CD4-positive, alpha-beta T cell treated with Interleukin-6 for 4 hours (primary cell): ENCODE data around the gene PTPN2.
A peak's percentile ranks its signal among the peaks of the same experiment; 100 is the strongest.
"Not testable (repeated sequence)": the region's sequence is repeated elsewhere in the genome, so short reads cannot be mapped to it uniquely, and the experiment has no call there.

Experiments used
- DNase-seq: peaks from one replicate; pipeline ENCODE4 v3.0.0-alpha.2; 2020; ENCODE audit warnings: mixed read lengths

PTPN2 gene

DNA sequence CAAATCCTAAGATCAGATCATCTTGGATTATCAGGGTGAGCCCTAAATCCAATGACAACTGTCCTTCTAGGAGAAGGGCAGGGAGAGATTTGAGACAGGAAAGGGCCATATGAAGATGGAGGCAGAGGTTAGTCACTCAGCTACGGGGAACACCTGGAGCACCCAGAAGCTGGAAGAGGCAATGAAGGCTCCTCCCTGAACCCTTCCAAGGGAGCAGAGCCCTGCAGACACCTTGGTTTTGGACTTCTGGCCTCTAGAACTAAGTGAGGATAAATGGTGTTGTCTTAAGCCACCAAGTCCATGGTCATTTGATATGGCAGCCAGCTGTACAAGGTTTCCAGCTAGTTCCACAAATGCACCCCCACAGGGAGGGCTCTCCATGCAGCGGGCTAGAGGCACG is 6.9 kb upstream of the PTPN2 start:
- DNase-seq = no peak

DNA sequence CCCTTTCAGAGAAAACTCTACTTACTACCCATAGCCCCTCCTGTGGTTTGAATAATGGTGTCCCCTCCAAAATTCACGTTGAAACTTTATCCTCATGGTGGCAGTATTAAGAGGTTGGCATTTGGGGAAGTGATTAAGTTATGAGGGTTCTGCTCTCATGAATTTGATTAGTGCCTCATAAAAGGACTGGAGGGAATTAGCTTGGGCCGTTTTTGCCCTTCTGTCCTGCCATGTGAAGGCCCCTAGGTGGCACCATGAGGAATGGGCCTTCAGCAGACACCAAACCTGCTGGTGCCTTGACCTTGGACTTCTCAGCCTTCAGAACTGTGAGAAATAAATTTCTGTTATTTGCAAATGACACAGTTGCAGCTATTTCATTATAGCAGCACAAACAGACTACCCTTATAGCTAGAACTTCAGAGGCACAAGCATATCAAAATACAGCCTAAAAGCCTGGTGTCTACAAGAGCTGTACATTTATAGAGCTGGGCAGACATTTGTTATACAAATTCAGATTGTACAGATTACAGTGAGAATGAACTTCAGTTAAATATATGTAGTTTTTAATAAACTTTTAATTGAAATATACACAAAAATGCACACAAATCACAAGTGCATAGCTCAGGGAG is 2.6 kb upstream of the PTPN2 start:
- DNase-seq = peak; percentile 10

DNA sequence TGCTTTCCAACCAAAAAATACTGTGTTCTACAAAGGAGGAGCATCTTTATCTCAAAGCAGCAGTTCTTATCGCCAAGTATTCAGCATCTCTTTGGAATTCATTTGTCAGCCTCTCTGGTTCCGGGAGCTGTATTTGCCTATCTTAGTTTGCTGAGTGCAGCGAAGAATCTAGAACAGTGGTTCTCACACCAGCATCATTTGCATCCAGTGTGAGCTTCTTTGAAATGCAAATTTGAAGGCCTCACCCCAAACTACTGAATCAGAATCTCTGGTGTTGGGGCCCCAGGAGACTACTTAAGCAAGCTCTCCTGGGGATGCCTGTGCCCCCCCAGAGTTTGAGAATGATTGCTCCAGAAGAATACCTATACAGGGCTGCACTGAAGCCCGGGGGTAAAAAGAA is 1.5 kb upstream of the PTPN2 start:
- no peak for DNase-seq

DNA sequence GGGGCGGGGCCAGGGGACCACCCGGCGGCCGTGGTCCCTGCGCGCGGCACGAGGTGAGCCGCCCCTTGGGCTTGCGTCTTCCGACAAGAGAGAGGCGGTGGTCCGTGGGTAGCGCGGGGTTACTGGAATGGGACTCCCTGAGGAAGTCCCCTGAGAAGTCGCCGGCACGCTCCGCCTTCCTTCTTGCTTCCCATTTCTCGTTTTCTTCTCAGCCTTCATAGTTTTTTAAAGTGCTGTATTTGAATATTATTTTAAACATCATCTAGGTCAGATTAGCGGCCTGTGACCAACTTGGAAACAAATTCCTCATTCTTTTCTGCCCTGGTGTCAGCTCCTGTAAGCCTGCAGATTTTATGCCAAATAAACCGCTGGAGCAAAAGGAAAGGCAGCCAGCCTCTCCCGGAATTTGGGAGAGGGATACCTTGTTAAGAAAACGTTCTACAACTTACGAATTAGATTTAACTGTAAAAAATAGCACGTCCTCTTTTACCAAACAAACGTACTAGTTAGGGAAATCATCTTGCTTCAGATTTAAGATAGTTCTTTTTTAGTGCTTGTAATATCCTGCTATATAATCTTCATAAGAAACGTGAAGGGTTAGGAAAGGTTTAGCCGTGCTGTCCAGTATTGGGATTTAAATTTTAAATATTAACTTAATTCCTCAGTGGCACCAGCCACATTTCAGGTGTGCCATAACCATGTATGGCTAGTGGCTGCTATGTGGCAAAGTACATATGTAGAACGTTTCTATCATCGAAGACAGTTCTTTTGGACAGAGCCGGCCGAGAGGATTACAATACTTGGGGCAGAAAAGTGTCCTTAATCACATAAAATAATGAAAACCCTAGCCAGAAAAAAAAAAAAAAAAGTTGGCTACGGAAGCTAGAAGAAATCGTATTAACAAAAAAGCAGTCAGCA is 628 bp upstream of the PTPN2 start:
- no peak for DNase-seq

DNA sequence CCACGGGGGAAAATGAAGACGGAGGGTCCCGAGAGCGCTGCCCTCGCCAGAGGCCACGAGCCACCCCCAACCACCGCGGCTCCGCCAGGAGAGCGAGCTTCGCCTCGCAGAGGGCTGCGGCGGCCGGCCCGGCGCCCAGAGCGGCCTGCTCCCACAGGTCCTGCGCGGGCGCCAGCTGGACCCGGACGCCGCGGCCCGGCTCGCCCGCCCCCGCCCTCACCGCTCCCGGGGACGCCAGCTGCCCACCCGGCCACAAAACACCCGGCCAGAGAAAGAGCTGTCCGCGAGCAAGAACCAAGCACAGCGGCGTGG is 709 bp downstream of the PTPN2 start:
- DNase-seq = no peak

DNA sequence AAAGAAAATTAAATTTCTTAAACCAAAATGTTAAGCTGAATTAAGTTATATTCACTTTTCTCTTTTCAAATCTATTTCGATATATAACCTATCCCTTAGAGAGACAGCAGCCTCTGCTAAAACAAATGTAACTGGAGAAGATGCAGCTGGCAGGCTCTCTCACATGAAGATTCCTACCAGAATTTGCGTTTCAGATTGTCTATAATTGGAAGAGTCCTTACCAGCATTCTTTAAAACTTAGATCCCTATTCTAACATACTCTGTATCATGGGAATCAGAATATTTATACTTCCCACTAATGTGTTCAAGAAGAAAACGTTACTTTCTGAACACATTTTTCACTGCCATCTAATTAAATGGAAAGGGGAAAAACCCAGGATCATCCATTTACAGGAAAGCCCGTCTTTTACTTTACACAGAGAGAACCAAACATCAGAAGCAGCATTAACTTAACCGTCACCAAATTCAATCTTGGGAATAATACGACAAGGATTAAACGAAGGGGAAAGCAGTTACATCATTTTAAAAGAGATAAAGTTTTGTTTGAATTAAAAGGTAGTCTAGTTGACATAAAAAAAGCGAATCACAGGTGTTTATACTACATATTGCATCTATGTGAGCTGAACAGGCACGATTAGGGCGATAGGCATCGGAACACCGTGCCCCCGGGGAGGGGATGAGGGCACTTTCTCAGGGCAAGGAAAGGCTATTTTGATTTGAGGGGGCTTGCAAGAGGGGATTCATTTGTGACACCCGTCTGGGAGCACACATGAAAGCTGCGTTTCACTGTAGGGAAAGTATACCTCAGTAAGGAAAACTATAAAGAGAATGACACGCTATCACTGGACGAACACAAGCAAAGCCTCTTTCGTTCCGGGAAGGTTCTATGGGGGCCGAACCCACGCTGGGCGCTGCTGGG is 1.3 kb downstream of the PTPN2 start:
- peak; percentile 10 for DNase-seq

DNA sequence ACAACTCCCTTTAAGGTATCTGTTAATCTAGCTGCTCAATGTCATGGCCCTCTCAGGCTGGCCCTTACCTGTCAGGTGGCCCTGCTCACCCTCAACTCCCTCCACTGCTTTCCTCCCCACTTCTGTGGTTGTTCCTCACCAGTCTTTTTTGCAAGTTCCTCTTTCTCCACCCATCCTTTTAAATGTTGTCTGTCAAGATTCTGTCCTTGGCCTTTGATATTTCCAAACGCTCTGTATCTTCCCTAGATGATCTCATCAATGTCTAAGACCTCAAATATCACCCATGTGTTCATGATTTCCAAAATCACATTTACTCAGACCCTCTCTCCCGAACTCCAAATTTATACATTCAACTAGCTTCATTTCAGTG is 3.5 kb downstream of the PTPN2 start:
- no peak for DNase-seq

DNA sequence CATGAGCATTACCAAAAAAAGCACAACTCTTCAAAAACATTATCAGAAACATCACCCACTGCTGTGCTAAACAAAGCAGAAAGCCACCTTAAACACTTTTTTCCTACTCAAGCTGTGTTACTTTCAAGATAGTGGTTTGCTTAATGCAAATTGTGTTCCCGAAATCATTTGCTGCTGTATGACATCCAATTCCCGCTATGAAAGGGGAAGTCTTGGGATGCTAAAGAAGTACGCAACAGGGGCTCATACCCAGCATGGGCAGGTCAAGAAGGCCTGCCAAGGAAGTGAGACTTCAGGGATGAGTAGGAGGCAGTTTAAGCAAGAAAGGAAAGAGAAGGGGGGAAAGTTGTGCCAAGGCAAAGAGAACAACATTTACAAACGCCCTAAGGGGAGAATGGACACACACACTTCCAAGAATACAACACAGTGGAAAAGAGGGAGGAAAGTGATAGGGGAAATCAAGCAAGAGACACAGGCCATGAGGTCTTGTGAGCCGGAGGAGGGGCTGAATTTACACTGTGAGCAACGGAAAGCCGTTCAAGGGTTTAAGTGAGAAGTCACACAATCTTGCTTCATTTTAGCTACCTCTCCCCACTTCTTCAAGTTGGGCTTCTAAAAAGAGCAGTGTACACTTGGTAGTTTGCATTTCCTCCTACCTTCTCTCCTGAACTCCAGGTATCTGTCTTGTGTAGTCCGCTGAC is 4.0 kb downstream of the PTPN2 start:
- no peak for DNase-seq

DNA sequence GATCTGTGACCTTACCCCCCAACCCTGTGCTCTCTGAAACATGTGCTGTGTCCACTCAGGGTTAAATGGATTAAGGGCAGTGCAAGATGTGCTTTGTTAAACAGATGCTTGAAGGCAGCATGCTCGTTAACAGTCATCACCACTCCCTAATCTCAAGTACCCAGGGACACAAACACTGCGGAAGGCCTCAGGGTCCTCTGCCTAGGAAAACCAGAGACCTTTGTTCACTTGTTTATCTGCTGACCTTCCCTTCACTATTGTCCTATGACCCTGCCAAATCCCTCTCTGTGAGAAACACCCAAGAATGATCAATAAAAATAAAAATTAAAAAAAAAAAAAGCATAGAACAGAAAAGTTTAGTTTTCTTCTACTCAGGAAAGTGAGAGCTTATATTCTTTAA is 9.0 kb downstream of the PTPN2 start:
- DNase-seq = not testable (repeated sequence)

DNA sequence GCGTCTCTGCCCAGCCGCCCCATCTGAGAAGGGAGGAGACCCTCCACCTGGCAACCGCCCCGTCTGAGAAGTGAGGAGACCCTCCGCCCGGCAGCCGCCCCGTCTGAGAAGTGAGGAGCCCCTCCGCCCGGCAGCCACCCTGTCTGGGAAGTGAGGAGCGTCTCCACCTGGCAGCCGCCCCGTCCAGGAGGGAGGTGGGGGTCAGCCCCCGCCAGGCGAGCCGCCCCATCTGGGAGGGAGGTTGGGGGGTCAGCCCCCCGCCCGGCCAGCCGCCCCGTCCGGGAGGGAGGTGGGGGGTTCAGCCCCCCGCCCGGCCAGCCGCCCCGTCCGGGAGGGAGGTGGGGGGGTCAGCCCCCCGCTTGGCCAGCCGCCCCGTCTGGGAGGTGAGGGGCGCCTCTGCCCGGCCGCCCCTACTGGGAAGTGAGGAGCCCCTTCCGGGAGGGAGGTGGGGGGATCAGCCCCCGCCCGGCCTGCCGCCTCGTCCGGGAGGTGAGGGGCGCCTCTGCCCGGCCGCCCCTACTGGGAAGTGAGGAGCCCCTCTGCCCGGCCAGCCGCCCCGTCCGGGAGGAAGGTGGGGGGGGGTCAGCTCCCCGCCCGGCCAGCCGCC is 10.0 kb downstream of the PTPN2 start:
- DNase-seq = not testable (repeated sequence)

DNA sequence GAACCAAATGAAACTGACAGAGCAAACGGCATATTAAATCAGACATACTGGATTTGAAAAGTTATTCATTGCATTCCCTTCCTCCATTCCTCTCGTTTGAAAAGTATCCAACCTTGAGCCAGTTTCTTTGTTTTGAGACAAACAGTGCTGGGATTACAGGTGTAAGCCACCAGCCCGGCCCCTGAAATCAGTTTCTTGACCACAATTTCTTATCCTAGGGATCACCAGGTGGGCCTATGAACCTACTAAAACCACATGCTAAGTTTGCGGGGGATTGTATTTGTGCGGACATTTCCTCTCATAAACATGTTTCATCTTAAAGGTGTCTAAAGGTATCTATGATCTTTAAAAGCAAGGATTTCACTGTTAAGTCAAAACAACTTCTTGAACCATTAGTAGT is 11.6 kb downstream of the PTPN2 start:
- DNase-seq = no peak

DNA sequence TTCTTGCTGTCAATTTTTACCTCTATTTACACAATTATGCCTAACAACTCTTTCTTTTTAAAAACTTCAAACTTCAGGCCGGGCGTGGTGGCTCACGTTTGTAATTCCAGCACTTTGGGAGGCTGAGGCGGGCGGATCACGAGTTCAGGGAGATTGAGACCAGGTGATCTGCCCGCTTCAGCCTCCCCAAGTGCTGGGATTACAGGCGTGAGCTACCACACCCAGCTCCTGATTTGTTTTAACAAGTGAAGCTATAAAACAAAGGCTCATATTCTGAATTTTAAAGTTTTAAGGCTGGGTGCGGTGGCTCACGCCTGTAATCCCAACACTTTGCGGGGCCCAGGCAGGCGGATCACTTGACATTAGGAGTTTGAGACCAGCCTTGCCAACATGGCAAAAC is 15.5 kb downstream of the PTPN2 start:
- no peak for DNase-seq

DNA sequence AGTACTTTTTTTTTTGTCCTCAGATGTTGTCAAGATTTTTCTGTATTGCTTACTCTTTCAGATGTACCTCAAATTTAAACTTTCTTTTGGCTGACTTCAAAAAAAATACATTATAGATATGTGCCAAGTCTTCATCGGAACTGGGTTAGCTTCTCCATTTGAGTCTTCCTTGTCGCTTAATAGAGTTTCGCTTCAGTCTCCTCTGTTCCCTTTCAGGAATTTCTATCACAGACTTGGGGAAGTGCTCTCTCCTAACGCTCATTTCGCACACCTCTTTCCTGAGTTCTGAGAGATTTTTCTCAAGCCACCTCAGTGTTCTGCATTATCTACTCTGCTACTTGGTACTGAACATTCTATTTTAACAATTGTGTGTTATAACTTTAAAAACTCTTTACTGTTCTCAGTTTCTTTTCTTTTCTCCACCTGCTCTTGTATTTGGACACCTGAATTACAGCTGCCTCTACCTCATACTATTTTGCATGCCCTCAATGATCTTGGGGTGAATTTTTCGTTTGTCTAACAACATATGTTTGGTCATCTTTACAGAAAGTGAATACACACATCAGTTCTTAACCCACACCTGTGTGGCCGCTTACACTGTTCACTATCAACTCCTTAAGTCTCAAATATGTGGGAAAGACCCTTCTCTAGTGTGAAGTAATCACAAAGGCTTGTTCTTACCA is 16.5 kb downstream of the PTPN2 start:
- no peak for DNase-seq

DNA sequence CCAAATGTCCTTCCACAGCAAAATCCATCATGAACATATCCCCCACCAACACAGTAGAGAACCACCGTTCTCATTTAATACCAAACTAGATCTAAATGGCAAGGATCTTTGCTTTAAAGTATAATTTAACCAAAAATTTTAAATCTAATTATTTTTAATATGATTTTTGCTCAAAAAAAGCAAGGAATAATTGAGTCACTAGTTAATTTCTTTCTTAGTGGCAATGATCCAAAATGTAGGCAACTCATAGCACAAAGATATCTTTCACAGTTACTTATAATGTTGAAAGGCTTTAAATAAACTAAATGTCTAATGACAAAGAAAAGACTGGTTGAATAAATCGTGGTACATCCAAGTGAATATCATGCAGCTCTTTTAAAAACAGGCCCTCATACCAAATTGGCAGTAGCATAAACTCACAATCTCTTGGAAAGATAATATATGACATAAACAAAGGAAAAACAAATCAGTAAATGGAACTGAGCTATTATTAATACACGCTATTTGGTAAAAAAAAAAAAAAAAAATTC is 20.3 kb downstream of the PTPN2 start:
- no peak for DNase-seq

DNA sequence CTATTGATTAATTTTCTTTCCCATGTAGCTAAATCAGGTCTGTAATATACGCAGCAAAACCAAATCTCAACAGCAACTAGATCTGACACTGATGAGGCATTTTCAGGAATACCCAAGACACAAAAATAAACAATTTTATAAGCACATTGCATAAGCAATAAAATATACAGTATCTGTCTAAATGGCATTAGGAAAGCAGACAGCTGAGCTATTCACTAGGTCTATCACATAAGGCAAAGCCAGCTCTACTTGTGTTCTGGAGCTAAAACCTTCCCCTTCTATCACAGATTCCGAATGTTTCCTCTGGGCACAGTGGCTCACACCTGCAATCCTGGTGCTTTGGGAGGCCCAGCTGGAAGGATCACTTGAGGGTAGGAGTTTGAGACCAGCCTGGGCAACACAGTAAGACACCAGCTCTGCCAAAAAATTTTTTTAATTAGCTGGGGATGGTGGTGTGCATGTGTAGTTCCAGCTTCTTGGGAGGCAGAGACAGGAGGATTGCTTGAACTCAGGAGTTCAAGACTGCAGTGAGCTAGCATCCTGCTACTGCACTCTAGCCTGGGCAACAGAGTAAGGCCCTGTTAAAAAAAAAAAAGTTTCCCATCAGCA is 21.1 kb downstream of the PTPN2 start:
- DNase-seq = no peak

DNA sequence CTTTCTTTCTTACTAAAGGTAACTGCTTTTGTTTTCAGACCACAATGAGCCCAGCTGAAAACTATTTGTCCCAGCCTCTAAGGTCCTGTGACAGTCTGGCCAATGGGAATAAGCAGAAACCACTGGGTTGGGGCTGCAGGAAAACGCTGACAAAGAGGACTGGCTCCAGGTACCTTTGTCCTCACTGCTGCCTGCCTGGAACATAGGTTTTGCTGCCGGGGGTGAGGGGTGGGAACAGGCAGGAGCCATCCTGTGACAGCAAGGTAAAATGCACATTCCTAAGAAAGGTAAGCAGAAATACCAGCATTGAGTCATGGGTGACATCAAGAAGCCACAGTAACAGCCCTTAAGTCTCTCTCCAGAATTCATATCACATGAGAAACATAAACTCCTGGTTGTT is 21.6 kb downstream of the PTPN2 start:
- no peak for DNase-seq

DNA sequence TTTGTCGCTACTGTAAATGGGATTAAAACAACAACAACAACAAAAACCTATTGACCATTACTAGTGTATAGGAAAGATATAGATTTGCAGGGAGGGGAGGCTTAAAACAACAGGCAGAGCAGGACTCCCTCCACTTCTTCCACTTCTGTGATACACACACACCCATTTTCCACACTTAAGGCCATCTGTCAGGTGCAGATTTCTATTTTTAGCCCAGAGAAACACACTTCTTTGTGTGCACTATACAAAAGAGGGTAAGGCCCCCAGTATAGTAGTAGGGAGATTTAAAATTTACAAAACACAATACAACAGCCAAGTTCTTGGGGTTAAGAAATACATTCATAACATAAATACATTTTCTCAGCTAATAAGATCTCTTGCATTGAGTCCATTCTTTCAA is 22.4 kb downstream of the PTPN2 start:
- DNase-seq = no peak

DNA sequence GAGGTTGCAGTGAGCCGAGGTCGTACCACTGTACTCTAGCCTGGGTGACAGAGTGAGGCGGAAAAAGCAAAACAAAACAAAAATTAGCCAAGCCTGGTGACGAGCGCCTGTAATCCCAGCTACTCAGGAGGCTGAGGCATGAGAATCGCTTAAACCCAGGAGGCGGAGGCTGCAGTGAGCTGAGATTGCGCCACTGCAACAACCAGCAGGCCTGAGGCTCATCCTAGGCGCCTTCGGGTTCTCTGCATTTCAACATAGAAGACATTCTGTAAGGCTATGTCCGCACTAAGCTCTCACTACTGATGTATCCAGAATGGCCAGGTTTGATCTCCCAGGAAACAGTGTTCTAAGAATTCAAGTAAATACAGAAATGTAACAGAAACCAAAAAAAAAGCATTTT is 23.5 kb downstream of the PTPN2 start:
- DNase-seq = no peak

DNA sequence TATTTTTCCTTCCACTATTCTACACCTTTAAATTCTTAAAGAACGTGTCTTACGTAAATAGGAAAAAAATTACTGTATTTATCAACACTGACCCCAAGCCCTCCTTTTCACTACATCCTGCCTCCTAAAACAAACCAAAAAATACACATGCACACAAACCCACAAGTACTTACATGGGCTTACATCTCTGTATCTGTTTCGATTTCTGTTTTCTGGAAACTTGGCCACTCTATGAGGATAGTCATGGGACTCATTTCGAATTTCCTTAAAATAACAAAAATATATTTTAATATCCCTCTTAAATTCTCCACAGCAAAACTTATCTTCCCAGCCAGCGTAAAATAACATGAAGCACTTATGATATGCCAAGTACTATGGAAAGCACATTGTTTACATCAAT is 25.0 kb downstream of the PTPN2 start:
- no peak for DNase-seq

DNA sequence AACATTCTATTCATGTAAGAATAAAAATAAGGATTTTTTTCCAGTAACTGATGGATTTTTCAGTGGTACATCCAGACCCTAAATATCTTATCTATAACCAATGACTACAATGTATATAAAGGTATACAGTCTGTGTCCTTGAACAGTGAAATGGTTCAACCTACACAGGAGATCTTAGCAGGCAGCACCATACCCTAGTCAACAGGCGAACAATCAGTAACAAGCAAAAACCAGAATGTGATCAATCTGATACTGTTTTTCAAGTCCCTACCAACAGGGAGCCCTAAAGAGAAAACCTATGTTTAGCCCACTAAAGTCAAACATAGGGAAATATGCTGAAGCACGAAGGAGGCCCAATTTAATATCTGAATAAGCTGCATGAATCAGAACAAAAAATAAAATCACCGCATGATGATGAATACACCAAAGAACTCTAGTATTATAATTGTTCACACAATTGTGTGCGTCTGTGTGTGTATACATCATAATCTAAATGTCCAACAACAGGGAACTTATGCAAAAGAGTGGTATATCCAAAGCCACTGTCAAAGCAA is 26.0 kb downstream of the PTPN2 start:
- DNase-seq = no peak
